Measurements from ENCODE around the gene TMEM37.

Gene TMEM37

DNA sequence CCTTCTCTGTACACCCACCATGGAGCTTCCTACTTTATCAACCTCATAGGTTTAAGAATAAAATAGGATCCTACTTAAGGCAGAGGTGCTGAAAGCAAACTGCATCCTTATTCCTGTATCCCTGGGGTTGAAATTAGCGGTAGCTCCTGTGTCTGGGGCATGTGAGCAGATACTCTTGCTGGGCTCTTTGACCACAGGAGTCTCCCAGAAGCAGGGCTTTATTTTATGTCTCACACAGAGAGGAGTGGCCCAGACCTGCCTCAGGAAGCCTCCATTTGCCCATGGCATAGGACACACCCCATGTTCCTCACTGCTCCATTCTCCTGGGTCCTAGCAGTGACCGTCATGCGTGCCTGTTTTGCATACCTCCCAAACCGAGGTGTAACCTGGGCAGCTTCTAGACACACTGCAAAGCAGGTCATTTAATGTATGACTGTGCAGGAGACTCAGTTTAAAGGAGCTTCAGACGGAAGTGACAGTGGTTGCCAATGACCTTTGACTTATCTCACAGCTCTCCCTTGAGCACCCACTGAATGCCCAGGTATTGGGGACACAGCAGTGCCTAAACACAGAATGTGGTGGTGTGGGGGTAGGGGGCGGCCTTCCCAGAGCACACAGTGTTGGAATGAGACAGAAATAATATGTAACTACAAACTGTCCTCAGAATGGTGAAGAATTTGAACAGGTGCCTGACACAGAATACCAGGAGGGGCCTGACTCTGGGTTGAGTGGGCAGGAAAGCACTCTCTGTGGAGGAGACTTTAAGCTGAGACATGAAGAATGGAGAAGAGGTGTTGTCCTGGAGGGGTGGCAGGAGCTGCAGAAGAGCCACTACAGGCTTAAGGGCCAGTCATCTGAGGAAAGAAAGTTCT lies 3.7 kb downstream of the TMEM37 start:
- no peak for DNase-seq

DNA sequence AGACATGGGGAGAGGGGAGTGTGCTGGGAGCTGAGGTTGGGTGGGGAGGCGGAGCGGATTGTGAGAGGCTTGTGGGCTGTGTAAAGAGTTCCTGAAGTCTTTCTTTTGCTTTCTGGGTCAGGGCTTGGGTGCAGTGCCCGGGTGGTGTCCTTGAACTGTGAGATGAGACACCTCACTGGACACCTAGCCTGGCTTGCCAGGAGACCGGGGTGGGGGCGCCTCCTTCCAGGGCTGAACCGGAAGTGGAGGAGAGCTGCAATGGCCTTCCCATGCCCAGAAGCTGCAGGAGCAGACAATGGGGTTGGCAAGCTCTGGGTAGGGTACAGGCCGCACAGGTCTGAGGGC lies 4.3 kb downstream of the TMEM37 start:
- no peak for DNase-seq

DNA sequence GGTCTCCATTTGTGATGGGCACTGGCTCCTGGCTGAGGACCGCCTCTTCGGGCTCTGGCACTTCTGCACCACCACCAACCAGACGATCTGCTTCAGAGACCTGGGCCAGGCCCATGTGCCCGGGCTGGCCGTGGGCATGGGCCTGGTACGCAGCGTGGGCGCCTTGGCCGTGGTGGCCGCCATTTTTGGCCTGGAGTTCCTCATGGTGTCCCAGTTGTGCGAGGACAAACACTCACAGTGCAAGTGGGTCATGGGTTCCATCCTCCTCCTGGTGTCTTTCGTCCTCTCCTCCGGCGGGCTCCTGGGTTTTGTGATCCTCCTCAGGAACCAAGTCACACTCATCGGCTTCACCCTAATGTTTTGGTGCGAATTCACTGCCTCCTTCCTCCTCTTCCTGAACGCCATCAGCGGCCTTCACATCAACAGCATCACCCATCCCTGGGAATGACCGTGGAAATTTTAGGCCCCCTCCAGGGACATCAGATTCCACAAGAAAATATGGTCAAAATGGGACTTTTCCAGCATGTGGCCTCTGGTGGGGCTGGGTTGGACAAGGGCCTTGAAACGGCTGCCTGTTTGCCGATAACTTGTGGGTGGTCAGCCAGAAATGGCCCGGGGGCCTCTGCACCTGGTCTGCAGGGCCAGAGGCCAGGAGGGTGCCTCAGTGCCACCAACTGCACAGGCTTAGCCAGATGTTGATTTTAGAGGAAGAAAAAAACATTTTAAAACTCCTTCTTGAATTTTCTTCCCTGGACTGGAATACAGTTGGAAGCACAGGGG lies 5.5 kb downstream of the TMEM37 start:
- no peak for DNase-seq

DNA sequence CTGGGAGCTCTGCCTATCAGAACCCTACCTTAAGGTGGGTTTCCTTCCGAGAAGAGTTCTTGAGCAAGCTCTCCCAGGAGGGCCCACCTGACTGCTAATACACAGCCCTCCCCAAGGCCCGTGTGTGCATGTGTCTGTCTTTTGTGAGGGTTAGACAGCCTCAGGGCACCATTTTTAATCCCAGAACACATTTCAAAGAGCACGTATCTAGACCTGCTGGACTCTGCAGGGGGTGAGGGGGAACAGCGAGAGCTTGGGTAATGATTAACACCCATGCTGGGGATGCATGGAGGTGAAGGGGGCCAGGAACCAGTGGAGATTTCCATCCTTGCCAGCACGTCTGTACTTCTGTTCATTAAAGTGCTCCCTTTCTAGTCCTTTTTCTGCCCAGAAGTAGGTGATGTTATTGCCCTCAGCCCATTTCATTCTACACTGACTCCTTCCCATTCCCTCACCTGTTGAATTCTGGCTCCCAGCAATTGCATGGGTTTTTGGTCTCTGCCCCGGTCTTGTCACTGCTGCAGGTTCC lies 6.5 kb downstream of the TMEM37 start:
- DNase-seq: no peak

DNA sequence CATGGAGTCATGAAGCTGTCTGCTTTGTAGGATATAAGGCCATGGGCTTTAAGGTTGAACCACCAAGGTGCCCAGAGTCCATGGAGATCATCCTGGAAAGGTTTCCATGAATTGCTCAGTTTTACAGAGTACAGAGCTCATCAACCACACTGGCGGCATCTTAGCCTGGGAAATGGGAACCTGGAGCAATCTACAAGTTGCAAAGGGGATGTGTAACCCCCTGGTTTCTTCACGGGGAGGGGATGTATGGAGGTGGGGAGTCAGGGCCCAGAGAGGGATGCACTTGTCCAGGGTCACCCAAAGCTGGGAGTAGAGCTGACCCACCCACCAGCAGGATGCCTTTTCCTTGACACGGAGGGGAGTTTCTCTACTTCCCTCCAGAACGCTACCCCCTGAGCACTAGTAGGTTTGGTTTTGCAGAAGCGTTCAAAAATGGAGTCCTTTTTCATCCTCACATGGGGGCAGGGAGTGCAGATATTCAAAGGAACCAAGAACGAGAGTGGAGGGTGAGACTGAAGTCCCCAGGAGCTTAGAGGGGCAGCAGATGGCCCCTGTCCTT lies 7.2 kb downstream of the TMEM37 start:
- DNase-seq: no peak

DNA sequence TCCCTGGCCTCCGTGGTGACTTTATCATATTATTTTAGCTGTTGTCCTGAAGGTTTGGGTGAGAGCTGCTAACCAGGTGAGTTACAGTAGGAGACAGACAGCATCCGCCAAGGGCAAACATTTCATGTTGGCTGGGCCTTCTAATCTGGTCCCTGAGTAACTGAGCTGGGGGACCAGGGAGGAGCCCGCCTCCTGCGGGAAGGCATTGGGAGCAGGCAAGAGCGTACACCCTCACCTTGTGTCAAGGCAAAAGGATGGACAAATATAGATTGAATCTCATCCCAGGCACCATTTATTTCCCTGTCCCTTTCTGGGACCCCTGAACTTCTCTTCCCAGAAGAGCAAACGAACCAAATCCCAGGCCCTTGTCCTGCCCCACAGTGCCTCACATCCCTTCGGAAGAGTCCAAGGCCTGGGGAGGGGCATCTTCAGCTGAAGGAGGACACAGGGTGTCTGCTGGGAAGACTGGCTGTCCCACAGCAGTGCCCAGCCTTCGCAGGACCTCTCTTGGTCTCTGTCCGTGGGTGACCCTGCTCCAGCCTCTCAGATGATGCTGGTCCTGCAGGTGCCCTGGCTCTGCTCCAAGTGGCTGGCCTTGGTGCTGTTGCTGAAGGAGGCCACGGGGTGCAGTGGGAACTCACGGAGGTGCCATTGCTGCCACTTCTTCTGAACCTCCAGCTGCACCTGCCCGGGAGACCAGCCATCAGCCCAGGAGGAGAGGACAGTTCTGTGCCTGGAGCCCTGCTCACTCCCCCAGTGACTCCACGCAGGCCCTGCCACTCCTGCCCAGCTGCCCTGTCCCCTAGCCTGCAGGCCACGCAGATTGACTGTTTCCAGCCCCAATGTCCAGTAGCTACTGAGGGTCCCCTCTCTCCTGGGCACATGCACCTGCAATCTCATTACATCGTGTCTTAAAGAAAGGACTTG lies 8.2 kb downstream of the TMEM37 start:
- DNase-seq: no peak

DNA sequence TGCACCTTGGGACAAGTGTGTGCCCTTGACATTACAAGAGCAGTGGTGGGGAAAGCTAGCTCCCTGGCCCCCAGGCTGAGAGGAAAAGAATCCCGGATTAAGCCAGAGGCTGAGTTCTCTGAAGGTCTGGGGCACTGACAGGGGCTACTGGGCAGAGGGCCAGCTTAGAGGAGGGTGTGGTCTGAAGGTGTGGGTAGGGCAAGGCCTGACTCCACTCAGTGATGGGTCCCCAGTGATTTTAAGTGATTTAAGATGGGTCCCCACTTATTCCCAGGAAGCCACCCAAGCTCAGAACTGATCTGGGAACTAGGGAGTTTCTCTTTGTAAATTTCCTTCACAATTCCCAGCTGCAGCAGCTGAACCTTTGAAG lies 8.8 kb downstream of the TMEM37 start:
- DNase-seq: peak; percentile 3

DNA sequence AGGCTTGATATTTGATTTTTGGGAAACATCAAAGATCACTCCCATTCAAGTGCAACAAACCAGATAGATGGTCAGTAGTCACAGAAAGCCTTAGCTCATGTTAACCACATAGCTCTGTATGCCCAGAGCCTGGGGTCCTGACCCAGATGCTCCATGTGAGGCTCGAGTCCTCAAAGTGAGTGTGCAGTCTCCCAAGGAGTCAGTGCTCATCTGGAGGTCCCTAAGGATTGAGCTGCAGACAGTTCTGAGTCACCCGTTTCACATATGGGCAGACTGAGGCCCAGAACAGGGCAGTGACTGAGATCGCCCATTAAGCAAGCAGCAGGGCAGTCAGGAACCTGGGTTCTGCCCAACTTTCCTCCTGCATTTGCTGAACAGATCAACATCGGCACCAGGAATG lies 9.2 kb downstream of the TMEM37 start:
- no peak for DNase-seq

DNA sequence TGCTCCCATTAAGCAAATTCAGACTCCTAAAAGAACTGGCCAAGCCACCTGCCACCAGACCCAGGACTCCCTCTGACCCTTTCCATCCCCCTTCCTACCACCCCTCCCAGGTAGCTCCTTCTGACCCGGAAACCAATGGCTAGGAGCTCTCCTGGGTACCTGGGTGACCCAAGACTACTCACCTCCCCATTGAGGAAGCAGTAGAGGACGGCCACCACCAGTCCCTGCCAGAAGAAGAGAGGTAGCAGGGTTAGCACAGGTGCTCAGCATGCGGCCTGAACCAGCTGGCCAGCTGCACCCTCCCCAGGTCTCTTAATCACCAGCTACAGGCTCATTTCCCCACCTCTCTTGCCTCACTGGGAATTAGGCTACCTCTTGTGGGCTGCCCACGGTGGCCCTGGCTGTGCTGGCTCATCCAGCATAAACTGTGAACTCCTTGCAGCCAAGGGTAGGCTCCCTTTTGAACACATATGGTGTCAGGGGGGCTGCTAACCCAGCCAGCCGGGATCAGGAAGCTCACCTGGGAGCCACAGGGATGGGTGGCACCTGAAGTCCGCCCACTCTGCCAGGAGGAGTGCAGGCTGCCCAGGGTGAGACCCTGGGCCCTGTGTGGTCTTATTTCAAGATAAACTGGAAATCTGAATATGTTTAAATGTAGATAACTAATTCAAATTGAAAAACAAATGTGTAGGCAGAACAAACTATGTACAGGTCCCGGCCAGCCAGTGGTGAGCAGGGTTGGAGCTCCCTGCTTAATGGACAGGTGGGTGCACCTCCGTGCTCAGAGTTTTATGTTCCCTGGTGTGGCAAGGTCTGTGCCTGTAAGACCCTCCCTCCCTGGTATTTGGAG lies 9.9 kb downstream of the TMEM37 start:
- no peak for DNase-seq

DNA sequence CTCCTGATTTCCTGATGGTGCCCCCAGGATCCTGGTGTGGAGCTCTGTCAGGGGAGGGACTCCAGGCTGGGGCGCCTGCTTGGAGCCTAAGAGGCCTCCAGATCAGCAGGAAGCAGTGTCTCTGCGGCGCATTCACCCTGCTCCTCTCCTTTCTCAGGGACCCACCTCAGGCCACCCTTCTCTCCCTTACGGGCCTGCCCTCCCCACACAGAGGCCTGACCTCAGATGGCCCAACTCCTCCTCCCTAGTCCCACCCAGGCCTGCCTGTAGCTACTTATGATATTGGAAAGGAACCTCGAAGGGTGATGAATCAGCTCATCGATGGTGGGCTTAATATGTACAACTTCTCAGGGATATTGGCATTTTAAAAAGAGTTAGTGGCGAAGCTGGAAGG lies 10.6 kb downstream of the TMEM37 start:
- no peak for DNase-seq

DNA sequence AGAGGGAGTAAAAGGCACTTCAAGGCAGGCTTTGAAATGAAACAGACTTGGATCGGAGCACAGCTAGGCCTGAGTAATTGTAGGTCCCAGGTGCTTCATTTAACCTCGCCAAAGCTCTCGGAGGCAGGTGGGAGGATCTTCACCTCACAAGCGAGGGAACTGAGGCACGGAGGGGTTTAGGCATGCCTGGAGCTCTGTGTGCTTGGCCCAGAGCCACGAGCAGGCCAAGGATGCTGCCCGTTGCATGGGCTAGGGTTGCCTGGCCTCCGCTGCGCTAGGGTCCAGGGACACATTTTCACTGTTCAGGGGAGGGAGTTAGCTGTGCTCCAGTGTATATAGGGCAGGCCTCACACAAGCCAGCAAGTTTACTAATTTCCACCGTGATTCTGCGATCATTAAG lies 11.2 kb downstream of the TMEM37 start:
- no peak for DNase-seq

DNA sequence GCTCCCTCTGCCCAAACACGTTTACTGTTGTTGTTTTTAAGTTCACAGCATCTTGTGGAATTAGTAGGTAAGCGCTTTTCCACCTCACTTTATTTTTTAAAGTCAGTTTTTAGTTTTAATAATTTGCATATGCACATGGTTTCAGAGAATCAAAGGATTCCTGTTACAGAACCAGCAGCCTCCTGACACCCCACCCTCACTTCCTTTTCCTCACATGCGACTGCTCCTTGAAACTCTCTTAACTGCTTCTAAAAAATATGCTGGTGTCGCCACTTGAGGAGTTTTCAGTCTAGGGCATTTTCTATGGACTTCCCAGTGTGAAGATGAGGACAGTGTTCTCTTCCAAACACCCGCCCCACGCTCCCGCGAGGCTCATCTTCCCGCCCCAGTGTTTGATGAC lies 14.4 kb downstream of the TMEM37 start:
- DNase-seq: no peak

DNA sequence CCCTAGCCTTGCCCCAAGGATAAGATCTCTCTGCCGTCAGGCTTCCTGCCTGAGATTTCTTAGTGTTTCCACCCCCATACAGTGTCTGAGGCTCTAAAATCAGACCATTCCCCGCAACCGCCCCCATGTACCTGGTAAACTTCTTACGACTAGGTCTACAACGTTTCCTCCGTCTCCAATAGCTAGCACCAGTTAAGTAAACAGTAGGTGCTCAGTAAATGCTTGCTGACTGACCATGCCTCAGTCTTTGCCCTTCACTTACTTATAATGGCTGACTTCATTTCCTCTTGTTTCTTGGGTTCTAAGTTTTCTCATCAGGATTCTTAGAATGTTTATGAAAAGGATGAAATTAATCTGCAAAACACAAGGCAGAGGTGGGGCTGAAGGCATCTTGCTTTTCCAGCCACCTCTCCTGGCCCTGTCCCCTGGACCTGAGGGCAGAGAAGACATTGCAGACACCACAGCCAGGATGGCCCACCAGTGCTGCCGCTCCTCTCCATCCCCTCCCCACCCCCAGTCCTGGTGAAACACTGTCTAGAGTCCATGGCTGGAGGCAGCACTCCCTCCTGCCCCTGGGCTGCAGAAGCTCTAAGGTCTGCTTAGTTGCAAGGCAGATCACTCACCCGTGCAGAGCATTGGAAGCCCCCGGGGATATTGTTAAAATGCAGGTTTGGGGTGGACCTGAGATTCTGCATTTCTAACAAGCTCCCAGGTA lies 16.9 kb downstream of the TMEM37 start:
- DNase-seq: no peak

DNA sequence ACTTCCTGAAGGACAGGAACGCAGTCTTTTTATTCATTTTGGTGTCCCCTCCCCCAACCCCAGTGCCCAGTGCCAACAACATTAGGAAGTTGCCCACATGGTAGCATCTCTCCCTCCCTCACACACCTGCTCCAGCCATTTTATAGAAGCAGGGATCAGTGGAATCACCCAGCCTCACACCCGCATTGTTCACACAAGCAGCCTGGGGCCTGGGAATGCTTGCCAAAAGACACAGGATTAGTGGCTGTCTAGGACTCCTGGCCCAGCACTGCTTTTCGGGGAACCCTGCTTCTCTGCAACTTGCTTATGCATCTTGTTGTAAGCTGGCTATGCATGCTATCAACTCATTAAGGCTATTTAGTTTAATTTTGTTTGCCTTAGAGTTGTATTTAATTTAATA lies 17.9 kb downstream of the TMEM37 start:
- peak; percentile 61 for DNase-seq

DNA sequence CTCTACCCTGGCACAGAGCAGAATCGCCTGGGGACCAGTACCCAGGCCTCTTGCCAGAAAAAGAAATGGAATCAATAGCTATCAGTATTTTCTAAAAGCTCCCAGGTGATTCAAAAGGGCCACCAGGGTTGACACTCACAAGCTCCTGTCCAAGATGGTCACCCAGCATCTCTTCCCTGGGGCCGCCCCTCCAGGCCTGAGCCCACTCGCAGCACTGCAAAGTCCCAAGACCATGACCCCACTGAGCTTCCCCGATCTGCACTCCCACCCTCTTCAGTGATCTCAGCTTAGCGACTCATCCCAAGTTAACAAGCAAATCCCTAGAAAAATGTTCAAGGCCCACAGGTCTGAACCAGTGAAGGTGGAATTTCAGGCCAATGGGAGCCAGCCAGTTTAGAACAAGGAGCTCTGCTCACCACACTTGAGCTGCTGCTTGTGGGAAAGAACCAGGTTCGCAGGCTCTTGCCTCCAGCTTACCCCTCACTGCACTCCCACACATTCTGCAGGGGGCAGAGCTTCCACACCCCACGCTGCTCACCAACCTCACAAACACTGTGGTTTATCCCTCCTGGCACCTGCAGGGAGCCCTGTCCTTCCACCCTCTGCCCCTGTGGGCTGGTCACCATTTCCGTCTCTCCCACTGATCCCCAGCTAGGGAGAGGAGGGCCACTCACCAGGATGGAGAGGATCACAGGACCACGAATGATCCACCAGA lies 19.8 kb downstream of the TMEM37 start:
- DNase-seq: no peak

DNA sequence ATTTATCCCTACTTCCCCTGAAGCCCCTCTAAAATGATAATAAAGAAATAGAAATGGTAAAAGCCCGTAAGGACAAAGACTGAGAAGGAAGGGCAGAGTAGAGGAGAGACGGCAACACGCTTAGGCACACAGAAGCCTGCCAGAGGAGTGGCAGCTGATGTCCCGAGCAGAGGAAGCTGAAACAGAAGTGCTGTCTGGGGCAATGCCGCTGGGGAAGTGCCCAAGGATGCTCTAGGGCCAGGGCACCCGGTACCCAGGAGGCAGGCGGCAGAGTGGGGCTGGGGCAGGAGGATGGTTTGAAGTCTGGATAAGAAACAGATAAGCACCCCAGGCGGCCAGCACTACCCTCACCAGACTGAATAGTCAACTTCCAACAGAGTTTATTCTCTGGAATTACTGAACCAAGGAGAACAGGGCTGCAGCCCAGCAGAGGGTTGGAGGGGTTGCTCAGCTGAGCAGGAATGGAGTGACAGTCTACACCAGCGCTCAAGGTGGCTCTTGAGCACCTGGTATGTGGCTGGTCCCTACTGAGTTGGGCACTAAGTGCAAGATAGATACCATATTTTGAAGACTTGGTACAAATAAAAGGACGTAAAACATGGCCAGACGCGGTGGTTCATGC lies 22.4 kb downstream of the TMEM37 start:
- DNase-seq: no peak

DNA sequence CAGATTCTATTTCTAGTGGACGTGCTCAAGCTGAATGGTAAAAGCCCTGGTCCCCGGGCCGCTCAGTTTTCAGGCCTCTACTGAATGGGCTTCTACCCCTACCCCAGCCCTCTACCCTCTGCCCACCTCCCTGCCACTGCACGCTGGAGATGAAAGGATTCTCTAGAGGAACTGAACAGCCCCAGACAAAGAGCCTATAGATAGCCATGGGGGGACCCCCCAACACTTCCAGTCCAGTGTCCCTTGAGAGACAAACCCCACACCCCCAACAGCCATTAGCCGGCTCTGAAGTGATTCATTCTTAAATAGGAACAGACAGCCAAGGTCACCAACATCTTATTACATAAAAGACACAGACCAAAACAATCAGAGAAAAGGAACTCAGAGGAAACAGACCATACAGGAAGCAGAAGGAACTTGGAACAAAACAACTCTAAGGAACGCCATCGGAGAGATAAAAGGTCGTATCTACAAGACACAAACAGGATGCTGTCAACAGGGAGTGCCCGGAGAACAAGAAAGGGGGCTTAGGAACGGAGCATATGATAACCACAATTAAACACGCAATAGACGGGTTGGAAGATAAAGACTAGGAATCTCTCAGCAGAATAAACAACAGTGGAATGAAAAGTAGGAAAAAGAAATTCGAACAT lies 23.5 kb downstream of the TMEM37 start:
- DNase-seq: no peak

DNA sequence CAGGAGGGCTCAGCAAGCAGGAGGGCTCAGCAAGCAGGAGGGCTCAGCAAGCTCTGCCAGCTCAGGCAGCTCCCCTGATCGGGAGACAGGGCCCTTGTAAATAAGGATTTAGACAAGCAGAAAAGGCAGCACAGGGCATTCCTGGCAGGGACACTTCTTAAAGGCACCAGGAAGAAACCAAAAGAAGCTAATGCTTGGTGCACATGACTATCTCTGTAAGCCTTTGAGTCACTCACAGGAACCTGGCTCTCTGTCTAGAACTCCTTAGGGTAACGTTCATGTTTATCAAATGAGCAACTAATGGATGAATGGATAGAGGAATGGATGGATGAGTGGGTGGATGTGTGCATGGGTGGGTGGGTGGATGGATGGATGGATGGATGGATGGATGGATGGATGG lies 28.4 kb downstream of the TMEM37 start:
- DNase-seq: no peak

DNA sequence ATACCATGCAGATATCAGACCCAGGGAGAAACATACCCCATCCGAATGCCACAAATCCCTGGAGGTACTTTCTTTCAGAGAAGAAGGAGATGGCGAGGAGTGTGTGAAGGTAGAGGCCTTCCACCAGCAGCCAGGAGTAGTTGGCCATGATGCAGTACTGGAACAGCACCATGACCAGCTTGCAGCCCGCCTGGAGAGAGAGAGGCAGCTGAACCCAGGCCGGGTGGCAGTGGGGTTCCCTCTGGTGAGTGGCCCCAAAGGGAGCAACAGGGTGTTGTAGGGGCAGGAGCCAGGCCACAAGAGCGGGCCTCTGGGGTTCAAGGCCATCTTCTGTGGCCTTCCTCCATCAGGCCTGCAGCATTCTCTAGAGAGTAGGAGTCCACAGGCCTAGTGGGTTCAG lies 30.2 kb downstream of the TMEM37 start:
- no peak for DNase-seq

Data from COR-L47 (cell line).